HepG2 (cell line): Measurements from ENCODE around the gene SRP9. TPM values are rescaled to one million over a fixed set of nuclear protein-coding genes. Genes with fewer than 3 reads are reported as not detected.
A peak's percentile ranks its signal among the peaks of the same experiment; 100 is the strongest.

ENCODE experiments used
- CREM ChIP-seq, 2 experiments: sonication (generic) in 1 of 2; formaldehyde crosslinking in 1 of 2; IDR thresholded peaks; 2 replicates each; pipeline versions ENCODE4 v1.4.0 to v1.6.1; 2016 to 2020; ENCODE audit warnings: antibody characterized with exemption in 1 of 2, mild to moderate bottlenecking in 1 of 2, missing genetic modification reagents in 1 of 2
- STAT5B ChIP-seq: sonication (generic); formaldehyde crosslinking; IDR thresholded peaks from 2 replicates; pipeline ENCODE4 v1.4.0; 2020; ENCODE audit warnings: missing genetic modification reagents
- ZHX2 ChIP-seq, 2 experiments: sonication (generic) in 1 of 2; formaldehyde crosslinking in 1 of 2; IDR thresholded peaks; 2 replicates each; pipeline versions ENCODE4 v1.6.1 to v1.9.0; 2014 to 2022; ENCODE audit warnings: antibody characterized with exemption in 1 of 2, borderline replicate concordance in 1 of 2, inconsistent platforms in 1 of 2, low read depth in 1 of 2, missing genetic modification reagents in 1 of 2
- ZNF512B ChIP-seq: sonication (generic); formaldehyde crosslinking; IDR thresholded peaks from 2 replicates; pipeline ENCODE4 v1.5.1; 2020; ENCODE audit warnings: missing genetic modification reagents, mild to moderate bottlenecking, borderline replicate concordance
- ZNF704 ChIP-seq: sonication (generic); formaldehyde crosslinking; IDR thresholded peaks from 2 replicates; pipeline ENCODE4 v1.8.1; 2023; ENCODE audit warnings: mild to moderate bottlenecking, inconsistent platforms, moderate library complexity, missing genetic modification reagents, borderline replicate concordance
- ZNF710 ChIP-seq: sonication (generic); formaldehyde crosslinking; IDR thresholded peaks from 2 replicates; pipeline ENCODE4 v1.5.0; 2020; ENCODE audit warnings: mild to moderate bottlenecking, missing genetic modification reagents, borderline replicate concordance
- polyA plus RNA-seq, 8 experiments: library from polyadenylated mRNA; depleted of rRNA in 3 of 8; stranded (reverse) in 7 of 8; unstranded in 1 of 8; fragments of >200 nt; fragmentation: Illumina TruSeq in 4 of 8; extraction: Trizol in 4 of 8; gene quantifications; 2 replicates each; pipeline versions ENCODE4 v1.2.1 to v1.2.3, GENCODE V29; 2011 to 2016; ENCODE audit warnings: low read depth in 4 of 8, missing spikeins in 1 of 8, mixed read lengths in 1 of 8; ENCODE audit not compliant: insufficient read depth in 1 of 8
- total RNA-seq, 5 experiments: library from RNA; depleted of rRNA; stranded (reverse); fragments of >200 nt; fragmentation: Illumina TruSeq; extraction: Trizol; gene quantifications; 2 replicates each; pipeline ENCODE4 v1.2.3, GENCODE V29; 2016; ENCODE audit warnings: low read depth in 1 of 5

SRP9 gene
- total and polyA plus RNA-seq, 2 of the 13 experiments (the other 11 are each of a cell fraction or from before 2014, with no cell fraction given) = 251 to 307 TPM

GRCh38 chr1:225777058-225777582 lies 506 bp upstream of the SRP9 start (continued):
- TF ChIP-seq ZNF512B = 0 out of 2 replicates have a peak, but pooled peaks have one; percentile 69
- no peak for TF ChIP-seq CREM (IDR thresholded peaks at IDR 0.05)
- no peak for TF ChIP-seq CREM (CRISPR knock-in tag; IDR thresholded peaks at IDR 0.05)
- 0 out of 2 replicates have a peak, but pooled peaks have one; percentile 10 for TF ChIP-seq ZNF704 (CRISPR knock-in tag)
- no peak for TF ChIP-seq ZHX2 (IDR thresholded peaks at IDR 0.05; ENCODE audit: low read depth)
- TF ChIP-seq ZHX2 (CRISPR knock-in tag; IDR thresholded peaks at IDR 0.05; ENCODE audit: borderline replicate concordance) = 0 out of 2 replicates have a peak, but pooled peaks have one; percentile 62
- TF ChIP-seq ZNF710 (CRISPR knock-in tag) = peak; percentile 52; the same call in 1 of the 2 replicates
- TF ChIP-seq STAT5B (CRISPR knock-in tag) = no peak
